ENCODE measurements around the gene RPL14. TPM values are rescaled to one million over a fixed set of nuclear protein-coding genes. Genes with fewer than 3 reads are reported as not detected.
A peak's percentile ranks its signal among the peaks of the same experiment; 100 is the strongest.

Gene RPL14
- total RNA-seq, 1 donor from 2014 or later: 659 TPM

DNA sequence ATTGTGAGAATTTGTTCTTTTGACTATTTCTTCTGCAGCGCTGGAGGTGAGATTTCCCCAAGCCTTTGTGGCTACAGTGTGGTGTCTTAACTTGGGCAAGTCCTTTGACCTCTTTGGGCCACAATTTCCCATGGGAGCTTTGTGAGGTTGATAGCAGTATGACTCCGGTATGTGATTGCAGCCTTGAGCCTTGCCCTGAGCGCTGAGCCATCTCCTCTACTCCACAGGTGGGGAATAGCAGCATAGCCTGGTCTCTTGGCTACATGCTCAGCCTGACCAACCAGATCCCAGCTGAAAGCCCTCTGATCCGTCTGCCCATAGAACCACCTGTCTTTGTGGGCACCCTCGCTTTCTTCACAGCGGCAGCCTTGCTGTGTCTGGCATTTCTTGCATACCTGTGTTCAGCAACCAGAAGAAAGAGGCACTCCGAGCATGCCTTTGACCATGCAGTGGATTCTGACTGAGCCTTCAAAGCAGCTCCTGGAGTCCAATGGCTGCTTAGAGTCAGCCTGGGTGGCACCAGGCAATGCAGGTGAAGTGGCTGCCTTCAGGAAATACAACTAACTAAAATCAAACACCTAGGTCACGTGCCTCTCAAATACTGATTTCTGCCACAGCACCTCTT lies 30.0 kb upstream of the RPL14 start:
- TF ChIP-seq, protein P1, sequence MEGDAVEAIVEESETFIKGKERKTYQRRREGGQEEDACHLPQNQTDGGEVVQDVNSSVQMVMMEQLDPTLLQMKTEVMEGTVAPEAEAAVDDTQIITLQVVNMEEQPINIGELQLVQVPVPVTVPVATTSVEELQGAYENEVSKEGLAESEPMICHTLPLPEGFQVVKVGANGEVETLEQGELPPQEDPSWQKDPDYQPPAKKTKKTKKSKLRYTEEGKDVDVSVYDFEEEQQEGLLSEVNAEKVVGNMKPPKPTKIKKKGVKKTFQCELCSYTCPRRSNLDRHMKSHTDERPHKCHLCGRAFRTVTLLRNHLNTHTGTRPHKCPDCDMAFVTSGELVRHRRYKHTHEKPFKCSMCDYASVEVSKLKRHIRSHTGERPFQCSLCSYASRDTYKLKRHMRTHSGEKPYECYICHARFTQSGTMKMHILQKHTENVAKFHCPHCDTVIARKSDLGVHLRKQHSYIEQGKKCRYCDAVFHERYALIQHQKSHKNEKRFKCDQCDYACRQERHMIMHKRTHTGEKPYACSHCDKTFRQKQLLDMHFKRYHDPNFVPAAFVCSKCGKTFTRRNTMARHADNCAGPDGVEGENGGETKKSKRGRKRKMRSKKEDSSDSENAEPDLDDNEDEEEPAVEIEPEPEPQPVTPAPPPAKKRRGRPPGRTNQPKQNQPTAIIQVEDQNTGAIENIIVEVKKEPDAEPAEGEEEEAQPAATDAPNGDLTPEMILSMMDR (IDR thresholded peaks at IDR 0.05; ENCODE audit: insufficient read depth, low read length, severe bottlenecking): no peak
- FAIRE-seq (no peak), DNase-seq (ENCODE audit: low read depth) (no peak)
- no peak overlapping the region for H3K4me3 ChIP-seq (ENCODE audit: low read depth, low read length)
- H3K36me3 ChIP-seq (ENCODE audit: control insufficient read depth, insufficient read depth, low read length): no peaks in the 10 kb centered on the region
- no peaks in the 10 kb centered on the region for H3K27me3 ChIP-seq (ENCODE audit: control insufficient read depth, insufficient read depth, low read length)

DNA sequence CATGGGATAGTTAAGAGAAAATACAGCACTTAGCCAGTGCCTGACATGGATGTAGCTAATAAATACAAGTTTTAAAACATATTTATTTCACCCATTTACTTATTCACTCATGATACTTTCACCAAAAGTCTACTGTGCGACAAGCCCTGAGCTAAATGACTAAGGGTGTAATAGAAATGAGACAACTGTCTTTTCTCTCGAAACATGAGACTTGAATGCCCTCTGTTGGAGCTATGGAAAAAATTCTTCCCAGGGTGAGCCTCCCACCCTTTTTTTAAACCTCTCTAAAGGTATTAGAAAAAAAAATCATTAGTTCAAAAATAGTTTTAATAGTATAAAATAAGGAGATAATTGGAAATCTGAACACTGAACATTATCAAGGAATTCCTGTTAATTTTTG lies 24.3 kb upstream of the RPL14 start:
- H3K36me3 ChIP-seq (ENCODE audit: control insufficient read depth, insufficient read depth, low read length): no peaks in the 10 kb centered on the region
- H3K4me3 ChIP-seq (ENCODE audit: low read depth, low read length): no peak overlapping the region
- TF ChIP-seq, protein P1 (IDR thresholded peaks at IDR 0.05; ENCODE audit: insufficient read depth, low read length, severe bottlenecking): no peak
- FAIRE-seq (no peak), DNase-seq (ENCODE audit: low read depth) (peak; percentile 42)
- no peaks in the 10 kb centered on the region for H3K27me3 ChIP-seq (ENCODE audit: control insufficient read depth, insufficient read depth, low read length)

DNA sequence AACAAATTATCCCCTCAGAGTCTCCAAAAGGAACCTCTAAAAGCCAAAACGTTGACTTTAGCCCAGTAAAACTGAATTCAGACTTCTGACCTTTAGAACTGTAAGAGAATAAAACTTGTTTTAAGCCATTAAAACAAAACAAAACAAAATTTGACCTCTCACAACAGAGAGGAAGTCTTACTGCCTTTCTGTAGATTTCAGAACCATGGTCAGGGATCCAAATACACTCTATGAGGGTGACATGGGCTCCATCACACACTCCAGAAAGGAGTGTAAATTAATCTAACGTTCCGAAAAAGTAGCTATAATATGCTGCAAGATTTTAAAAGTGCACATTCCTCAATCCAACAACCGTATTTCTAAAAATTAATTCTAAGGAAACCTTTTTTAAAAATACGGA lies 19.2 kb upstream of the RPL14 start:
- DNase-seq (ENCODE audit: low read depth) (peak; percentile 11), FAIRE-seq (no peak)
- H3K27me3 ChIP-seq (ENCODE audit: control insufficient read depth, insufficient read depth, low read length): no peaks in the 10 kb centered on the region
- no peaks in the 10 kb centered on the region for H3K36me3 ChIP-seq (ENCODE audit: control insufficient read depth, insufficient read depth, low read length)
- no peak overlapping the region for H3K4me3 ChIP-seq (ENCODE audit: low read depth, low read length)
- TF ChIP-seq, protein P1 (IDR thresholded peaks at IDR 0.05; ENCODE audit: insufficient read depth, low read length, severe bottlenecking): no peak

DNA sequence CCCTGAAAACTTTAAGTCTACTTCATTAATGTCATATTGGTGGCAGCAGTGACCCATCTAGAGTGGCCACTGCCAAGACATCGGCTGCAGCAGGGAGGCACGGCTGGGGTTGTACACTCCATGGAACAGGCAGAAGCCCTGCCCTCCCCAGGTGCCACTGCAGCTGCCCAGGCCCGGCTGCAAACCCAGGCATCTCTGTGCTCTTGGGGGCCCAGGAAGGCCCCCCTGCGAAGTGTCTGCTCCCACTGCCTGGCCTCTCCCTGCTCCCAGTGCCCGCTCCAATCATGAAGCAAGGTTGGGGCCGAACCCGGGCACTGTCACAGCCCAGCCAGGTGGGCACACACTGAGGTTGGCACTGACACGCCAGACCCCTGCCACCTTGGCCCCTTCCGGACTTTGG lies 12.1 kb upstream of the RPL14 start:
- FAIRE-seq: no peak
- no peaks in the 10 kb centered on the region for H3K27me3 ChIP-seq (ENCODE audit: control insufficient read depth, insufficient read depth, low read length)
- H3K36me3 ChIP-seq (ENCODE audit: control insufficient read depth, insufficient read depth, low read length): no peaks in the 10 kb centered on the region
- TF ChIP-seq, protein P1 (IDR thresholded peaks at IDR 0.05; ENCODE audit: insufficient read depth, low read length, severe bottlenecking): no peak
- H3K4me3 ChIP-seq (ENCODE audit: low read depth, low read length): no peak overlapping the region
- no peak for DNase-seq (ENCODE audit: low read depth)

DNA sequence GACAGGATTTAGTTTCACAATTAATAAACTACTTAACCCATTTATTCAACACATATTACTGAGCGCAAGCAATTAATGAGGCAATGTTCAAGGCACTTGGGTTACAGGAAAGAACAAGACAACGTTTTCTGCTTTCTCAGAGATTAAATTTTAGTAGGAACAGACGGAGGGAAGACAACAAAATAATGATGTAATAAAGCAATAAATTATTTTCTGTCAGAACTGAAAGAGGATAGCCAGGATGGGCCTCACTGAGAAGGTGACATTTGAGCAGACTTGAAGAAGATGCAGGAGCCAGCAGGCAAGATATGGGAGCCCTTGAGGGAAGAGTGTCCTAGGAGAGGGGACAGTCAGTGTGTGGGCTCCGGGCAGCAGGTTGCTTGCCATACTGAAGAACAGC lies 11.3 kb upstream of the RPL14 start:
- H3K4me3 ChIP-seq (ENCODE audit: low read depth, low read length): no peak overlapping the region
- FAIRE-seq: no peak

More for the DNA sequence above, 11.3 kb upstream of the RPL14 start:
- TF ChIP-seq, protein P1 (IDR thresholded peaks at IDR 0.05; ENCODE audit: insufficient read depth, low read length, severe bottlenecking): no peak
- DNase-seq (ENCODE audit: low read depth): no peak
- Histone ChIP-seq H3K36me3 (ENCODE audit: control insufficient read depth, insufficient read depth, low read length) (no peaks in the 10 kb centered on the region), H3K27me3 (ENCODE audit: control insufficient read depth, insufficient read depth, low read length) (no peaks in the 10 kb centered on the region)
